Panc1 (cell line): ENCODE data around the gene SGPP2. TPM values are rescaled to one million over a fixed set of nuclear protein-coding genes. Genes with fewer than 3 reads are reported as not detected.
"Not testable (repeated sequence)": the region's sequence is repeated elsewhere in the genome, so short reads cannot be mapped to it uniquely, and the experiment has no call there.

Experiments
- ATAC-seq: fragments of 200-7000 bp; cut with Tn5 transposase; 2 replicates; pipeline ENCODE4 v1.9.1; 2020; ENCODE audit warnings: mild to moderate bottlenecking, moderate library complexity
- BruUV-seq: library from RNA; stranded (reverse); fragments of 400-500 nt; replicated peaks from 2 replicates; lab custom pipeline; 2021; lab: Mats Ljungman, UMichigan
- CTCF ChIA-PET: fragments of 300-600 bp; sonication (Branson Sonifier 250); formaldehyde crosslinking; loops from one replicate; lab custom pipeline; 2022; ENCODE audit warnings: antibody characterized with exemption; lab: Charles Lee
- POLR2A ChIA-PET: fragments of 300-600 bp; sonication (Branson Sonifier 250); formaldehyde crosslinking; loops from one replicate; lab custom pipeline; 2022; ENCODE audit warnings: antibody characterized with exemption; lab: Charles Lee
- DNase-seq: peaks from one replicate; pipeline ENCODE4 v3.0.0-alpha.2; 2010; ENCODE audit warnings: low read depth, low spot score
- H3K27ac ChIP-seq: 2 replicates; pipeline ENCODE4 v1.5.1; 2011; ENCODE audit warnings: mild to moderate bottlenecking, low read length, inconsistent platforms
- H3K27me3 ChIP-seq: fragments of 200-500 bp; sonication (Bioruptor generic); 2 replicates; pipeline ENCODE4 v1.6.0; 2014; ENCODE audit warnings: low read length, inconsistent platforms; ENCODE audit not compliant: control insufficient read depth, insufficient read depth
- H3K36me3 ChIP-seq: fragments of 200-500 bp; sonication (Bioruptor generic); 2 replicates; pipeline ENCODE4 v1.5.1; 2014; ENCODE audit warnings: inconsistent platforms, mild to moderate bottlenecking, low read length, moderate library complexity; ENCODE audit not compliant: control insufficient read depth, insufficient read depth
- H3K4me1 ChIP-seq: 2 replicates; pipeline ENCODE4 v1.5.1; 2011; ENCODE audit warnings: inconsistent platforms, mild to moderate bottlenecking, low read length, moderate library complexity; ENCODE audit not compliant: control insufficient read depth, insufficient read depth
- H3K4me3 ChIP-seq, 2 experiments: 2 replicates each; pipeline ENCODE4 v1.5.1; 2011 to 2012; ENCODE audit warnings: low read depth in 2 of 2, low read length in 2 of 2, mild to moderate bottlenecking in 2 of 2, inconsistent platforms in 1 of 2, moderate library complexity in 1 of 2
- H3K9me3 ChIP-seq: fragments of 200-500 bp; sonication (Bioruptor generic); 2 replicates; pipeline ENCODE4 v1.5.1; 2014; ENCODE audit warnings: low read depth, mild to moderate bottlenecking, inconsistent platforms, low read length, moderate library complexity; ENCODE audit not compliant: control insufficient read depth, insufficient read depth
- POLR2AphosphoS5 ChIP-seq: IDR thresholded peaks from 2 replicates; pipeline ENCODE4 v1.6.1; 2012; ENCODE audit warnings: mild to moderate bottlenecking, low read depth, low read length, moderate library complexity
- SIN3A ChIP-seq: IDR thresholded peaks from 2 replicates; pipeline ENCODE4 v1.6.1; 2012; ENCODE audit warnings: low read depth, mild to moderate bottlenecking, low read length, moderate library complexity, borderline replicate concordance; ENCODE audit not compliant: insufficient read depth
- TCF7L2 ChIP-seq: IDR thresholded peaks from 2 replicates; pipeline ENCODE4 v1.6.1; 2011; ENCODE audit warnings: mild to moderate bottlenecking, low read depth, low read length, inconsistent platforms
- in situ Hi-C: cut with HindIII; loops from 2 replicates; pipeline ENCODE4 v1.10.0; 2016; ENCODE audit warnings: low sequenced_read_pairs, low pct_unique_long_range_greater_than_20kb
- intact Hi-C: fragments of 100-400 bp; cut with micrococcal nuclease; formaldehyde crosslinking; loops from one replicate; pipeline ENCODE4 v1.10.0; 2022; ENCODE audit not compliant: unreplicated experiment
- total RNA-seq: library from RNA; stranded (reverse); gene quantifications from one replicate; pipeline ENCODE4 v1.2.1, GENCODE V29; 2021; ENCODE audit not compliant: unreplicated experiment
- TF ChIP-seq, protein P1 (sequence below): fragments of 450-650 bp; IDR thresholded peaks from 2 replicates; pipeline ENCODE4 v1.5.1; 2017; ENCODE audit warnings: mild to moderate bottlenecking
- TF ChIP-seq, protein P2 (sequence below), 2 experiments: IDR thresholded peaks; 2 replicates each; pipeline ENCODE4 v1.6.1; 2011 to 2012; ENCODE audit warnings: low read depth in 2 of 2, control low read depth in 1 of 2, low read length in 1 of 2, mild to moderate bottlenecking in 1 of 2, moderate library complexity in 1 of 2; ENCODE audit not compliant: insufficient read depth in 1 of 2

SGPP2 gene
- total RNA-seq, 1 experiment from 2014 or later, result 0.05 TPM

DNA sequence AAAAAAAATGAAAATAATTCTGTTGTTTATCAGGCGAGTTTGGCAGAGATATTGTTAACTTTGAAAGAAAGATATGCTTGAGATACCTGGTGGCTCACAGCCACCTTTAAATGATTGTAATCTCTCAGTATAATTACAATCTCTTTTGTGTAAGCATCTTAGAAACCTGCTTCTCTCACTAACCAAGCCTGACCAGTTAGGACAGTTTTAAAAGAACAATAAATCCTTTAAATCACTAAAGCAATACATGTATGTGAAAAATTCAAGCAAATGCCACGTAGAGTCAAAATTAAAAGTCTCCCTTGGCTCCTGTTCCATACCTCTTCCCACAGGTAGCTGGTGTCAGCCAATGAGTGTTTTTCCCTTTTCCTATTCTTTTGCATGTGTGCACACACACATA is 15.7 kb upstream of the SGPP2 start:
- BruUV-seq, result no TSS peak
- H3K4me3 ChIP-seq, result no peak overlapping the region
- H3K9me3 ChIP-seq, result no peaks in the 10 kb centered on the region; the same call in 1 of the 2 replicates
- in situ Hi-C loops (no loop called here), intact Hi-C loops (no loop called here)
- TF ChIP-seq TCF7L2 (no peak), SIN3A (no peak), POLR2AphosphoS5 (no peak)
- TF ChIP-seq, protein P1, sequence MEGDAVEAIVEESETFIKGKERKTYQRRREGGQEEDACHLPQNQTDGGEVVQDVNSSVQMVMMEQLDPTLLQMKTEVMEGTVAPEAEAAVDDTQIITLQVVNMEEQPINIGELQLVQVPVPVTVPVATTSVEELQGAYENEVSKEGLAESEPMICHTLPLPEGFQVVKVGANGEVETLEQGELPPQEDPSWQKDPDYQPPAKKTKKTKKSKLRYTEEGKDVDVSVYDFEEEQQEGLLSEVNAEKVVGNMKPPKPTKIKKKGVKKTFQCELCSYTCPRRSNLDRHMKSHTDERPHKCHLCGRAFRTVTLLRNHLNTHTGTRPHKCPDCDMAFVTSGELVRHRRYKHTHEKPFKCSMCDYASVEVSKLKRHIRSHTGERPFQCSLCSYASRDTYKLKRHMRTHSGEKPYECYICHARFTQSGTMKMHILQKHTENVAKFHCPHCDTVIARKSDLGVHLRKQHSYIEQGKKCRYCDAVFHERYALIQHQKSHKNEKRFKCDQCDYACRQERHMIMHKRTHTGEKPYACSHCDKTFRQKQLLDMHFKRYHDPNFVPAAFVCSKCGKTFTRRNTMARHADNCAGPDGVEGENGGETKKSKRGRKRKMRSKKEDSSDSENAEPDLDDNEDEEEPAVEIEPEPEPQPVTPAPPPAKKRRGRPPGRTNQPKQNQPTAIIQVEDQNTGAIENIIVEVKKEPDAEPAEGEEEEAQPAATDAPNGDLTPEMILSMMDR, result no peak
- TF ChIP-seq, protein P2, sequence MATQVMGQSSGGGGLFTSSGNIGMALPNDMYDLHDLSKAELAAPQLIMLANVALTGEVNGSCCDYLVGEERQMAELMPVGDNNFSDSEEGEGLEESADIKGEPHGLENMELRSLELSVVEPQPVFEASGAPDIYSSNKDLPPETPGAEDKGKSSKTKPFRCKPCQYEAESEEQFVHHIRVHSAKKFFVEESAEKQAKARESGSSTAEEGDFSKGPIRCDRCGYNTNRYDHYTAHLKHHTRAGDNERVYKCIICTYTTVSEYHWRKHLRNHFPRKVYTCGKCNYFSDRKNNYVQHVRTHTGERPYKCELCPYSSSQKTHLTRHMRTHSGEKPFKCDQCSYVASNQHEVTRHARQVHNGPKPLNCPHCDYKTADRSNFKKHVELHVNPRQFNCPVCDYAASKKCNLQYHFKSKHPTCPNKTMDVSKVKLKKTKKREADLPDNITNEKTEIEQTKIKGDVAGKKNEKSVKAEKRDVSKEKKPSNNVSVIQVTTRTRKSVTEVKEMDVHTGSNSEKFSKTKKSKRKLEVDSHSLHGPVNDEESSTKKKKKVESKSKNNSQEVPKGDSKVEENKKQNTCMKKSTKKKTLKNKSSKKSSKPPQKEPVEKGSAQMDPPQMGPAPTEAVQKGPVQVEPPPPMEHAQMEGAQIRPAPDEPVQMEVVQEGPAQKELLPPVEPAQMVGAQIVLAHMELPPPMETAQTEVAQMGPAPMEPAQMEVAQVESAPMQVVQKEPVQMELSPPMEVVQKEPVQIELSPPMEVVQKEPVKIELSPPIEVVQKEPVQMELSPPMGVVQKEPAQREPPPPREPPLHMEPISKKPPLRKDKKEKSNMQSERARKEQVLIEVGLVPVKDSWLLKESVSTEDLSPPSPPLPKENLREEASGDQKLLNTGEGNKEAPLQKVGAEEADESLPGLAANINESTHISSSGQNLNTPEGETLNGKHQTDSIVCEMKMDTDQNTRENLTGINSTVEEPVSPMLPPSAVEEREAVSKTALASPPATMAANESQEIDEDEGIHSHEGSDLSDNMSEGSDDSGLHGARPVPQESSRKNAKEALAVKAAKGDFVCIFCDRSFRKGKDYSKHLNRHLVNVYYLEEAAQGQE (IDR thresholded peaks at IDR 0.05; ENCODE audit: insufficient read depth in 1 of 2, low read depth in 2 of 2, low read length in 1 of 2), result no peak
- DNase-seq, result no peak
- H3K27ac ChIP-seq, result no peak overlapping the region
- no peaks in the 10 kb centered on the region for H3K36me3 ChIP-seq
- H3K27me3 ChIP-seq, result no peaks in the 10 kb centered on the region
- ChIA-PET POLR2A (no interaction called here), CTCF (no interaction called here)
- ATAC-seq, result no peak
- no peaks in the 10 kb centered on the region for H3K4me1 ChIP-seq

DNA sequence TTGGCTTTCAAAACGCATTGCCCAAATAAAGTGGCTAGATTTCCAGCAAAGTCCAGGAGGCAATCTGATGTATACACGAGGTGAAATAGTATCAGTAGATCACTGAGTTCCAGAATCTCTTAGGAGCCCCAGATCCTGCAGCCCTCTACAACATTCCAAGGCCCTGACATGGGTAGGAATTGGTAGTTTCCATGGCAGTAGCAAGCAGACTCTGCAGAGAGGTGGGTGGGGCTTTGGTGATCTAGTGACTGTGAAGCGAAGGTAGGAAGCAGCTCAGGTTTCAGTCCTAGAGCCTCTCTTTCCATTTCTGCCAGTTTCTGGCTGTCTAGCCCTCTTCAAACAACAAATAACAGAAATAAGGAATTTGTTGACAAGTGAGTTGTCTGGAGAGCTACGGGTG is 13.8 kb upstream of the SGPP2 start:
- Histone ChIP-seq H3K4me1 (no peaks in the 10 kb centered on the region), H3K36me3 (no peaks in the 10 kb centered on the region), H3K9me3 (no peaks in the 10 kb centered on the region; the same call in 1 of the 2 replicates), H3K27me3 (no peaks in the 10 kb centered on the region), H3K27ac (no peak overlapping the region), H3K4me3 (no peak overlapping the region)
- ATAC-seq, result no peak
- CTCF ChIA-PET, result no interaction called here
- POLR2A ChIA-PET, result no interaction called here
- DNase-seq, result no peak
- TF ChIP-seq, protein P2 (IDR thresholded peaks at IDR 0.05; ENCODE audit: insufficient read depth in 1 of 2, low read depth in 2 of 2, low read length in 1 of 2), result no peak
- no peak for TF ChIP-seq SIN3A
- no peak for TF ChIP-seq TCF7L2
- TF ChIP-seq POLR2AphosphoS5, result no peak
- TF ChIP-seq, protein P1, result no peak
- in situ Hi-C loops (no loop called here), intact Hi-C loops (no loop called here)
- BruUV-seq, result no TSS peak

DNA sequence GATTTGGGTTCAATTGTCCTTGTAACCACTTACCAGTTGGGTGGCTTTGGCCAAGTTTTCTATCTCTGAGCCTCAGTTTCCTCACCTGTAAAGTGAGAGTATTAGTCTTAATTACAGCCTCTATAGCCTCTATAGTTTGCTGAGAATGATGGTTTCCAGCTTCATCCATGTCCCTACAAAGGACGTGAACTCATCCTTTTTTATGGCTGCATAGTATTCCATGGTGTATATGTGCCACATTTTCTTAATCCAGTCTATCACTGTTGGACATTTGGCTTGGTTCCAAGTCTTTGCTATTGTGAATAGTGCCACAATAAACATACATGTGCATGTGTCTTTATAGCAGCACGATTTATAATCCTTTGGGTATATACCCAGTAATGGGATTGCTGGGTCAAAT is 12.0 kb upstream of the SGPP2 start:
- in situ Hi-C loops, BruUV-seq, intact Hi-C loops: not testable (repeated sequence)

More for the DNA sequence above, 12.0 kb upstream of the SGPP2 start:
- ATAC-seq, POLR2A ChIA-PET, H3K9me3 ChIP-seq, H3K27me3 ChIP-seq, DNase-seq, H3K27ac ChIP-seq, H3K4me1 ChIP-seq, H3K4me3 ChIP-seq, H3K36me3 ChIP-seq, CTCF ChIA-PET: not testable (repeated sequence)
